GM10248 (cell line): Measurements from ENCODE around the gene WDR5.

Source experiments
- CTCF ChIA-PET: fragments of 300-600 bp; sonication (Branson Sonifier 250); formaldehyde crosslinking; extraction: SDS; loops from one replicate; lab custom pipeline; 2021; ENCODE audit warnings: antibody characterized with exemption; lab: Yijun Ruan, JAX
- POLR2A ChIA-PET: fragments of 350-650 bp; sonication (Branson Sonifier 250); formaldehyde crosslinking; extraction: SDS; loops from one replicate; lab custom pipeline; 2020; ENCODE audit warnings: antibody characterized with exemption; lab: Yijun Ruan, JAX
- DNase-seq: peaks from one replicate; pipeline ENCODE4 v3.0.0; 2012; ENCODE audit errors: extremely low spot score
- TF ChIP-seq, protein P1 (sequence below): IDR thresholded peaks from 2 replicates; pipeline ENCODE4 v1.5.1; 2012; ENCODE audit warnings: mild to moderate bottlenecking, low read depth; ENCODE audit errors: extremely low read depth, missing control alignments, control extremely low read depth

Gene WDR5

DNA sequence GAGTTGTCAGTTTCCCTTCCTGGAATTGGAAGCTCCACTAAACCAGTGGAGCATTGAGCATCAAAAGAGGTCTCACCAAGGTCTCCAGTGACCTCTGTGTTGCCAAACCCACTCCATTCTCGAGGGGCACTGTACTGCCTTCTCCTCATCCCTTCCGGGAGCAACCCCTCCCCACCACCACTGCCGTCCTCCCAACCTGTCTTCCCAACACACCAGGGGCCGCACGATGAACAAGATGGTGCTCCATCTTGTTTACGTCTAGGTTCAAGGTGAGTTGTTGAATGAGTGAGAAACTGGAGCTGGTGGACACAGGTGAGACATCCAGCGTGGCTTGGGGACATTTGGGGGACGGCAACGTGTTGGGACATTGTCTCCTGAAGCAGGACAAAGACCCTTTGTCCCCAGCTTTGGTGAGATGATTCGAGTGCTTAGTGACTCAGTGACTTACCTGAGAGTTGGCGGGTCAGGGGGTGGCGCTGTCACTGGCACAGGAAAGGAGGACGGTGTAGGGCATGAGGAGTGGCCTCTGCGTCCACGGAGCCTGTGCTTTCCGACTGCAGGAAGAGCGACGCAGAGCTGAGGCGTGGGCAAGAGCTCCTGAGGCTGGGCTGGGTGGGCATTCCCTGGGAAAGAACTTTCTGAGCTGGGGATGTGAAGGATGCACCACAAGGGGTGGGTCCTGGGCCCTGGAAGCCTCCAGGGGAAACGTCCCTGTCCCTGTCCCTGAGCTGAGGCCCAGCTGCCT is 73.3 kb downstream of the WDR5 start:
- DNase-seq, result no peak
- TF ChIP-seq, protein P1, sequence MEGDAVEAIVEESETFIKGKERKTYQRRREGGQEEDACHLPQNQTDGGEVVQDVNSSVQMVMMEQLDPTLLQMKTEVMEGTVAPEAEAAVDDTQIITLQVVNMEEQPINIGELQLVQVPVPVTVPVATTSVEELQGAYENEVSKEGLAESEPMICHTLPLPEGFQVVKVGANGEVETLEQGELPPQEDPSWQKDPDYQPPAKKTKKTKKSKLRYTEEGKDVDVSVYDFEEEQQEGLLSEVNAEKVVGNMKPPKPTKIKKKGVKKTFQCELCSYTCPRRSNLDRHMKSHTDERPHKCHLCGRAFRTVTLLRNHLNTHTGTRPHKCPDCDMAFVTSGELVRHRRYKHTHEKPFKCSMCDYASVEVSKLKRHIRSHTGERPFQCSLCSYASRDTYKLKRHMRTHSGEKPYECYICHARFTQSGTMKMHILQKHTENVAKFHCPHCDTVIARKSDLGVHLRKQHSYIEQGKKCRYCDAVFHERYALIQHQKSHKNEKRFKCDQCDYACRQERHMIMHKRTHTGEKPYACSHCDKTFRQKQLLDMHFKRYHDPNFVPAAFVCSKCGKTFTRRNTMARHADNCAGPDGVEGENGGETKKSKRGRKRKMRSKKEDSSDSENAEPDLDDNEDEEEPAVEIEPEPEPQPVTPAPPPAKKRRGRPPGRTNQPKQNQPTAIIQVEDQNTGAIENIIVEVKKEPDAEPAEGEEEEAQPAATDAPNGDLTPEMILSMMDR, result no peak
- POLR2A ChIA-PET, result no interaction called here
- CTCF ChIA-PET, result interaction anchor here (0.7 to 1.3 kb wide), 2 partner anchors 38 to 234 kb away, joined by 3 to 4 read pairs; no protein-coding TSS in a partner anchor
